Body of pancreas (tissue), 4 donors: ENCODE measurements around the gene SPHK2. TPM values are rescaled to one million over a fixed set of nuclear protein-coding genes. Genes with fewer than 3 reads are reported as not detected.
"Not testable (repeated sequence)": the region's sequence is repeated elsewhere in the genome, so short reads cannot be mapped to it uniquely, and the experiment has no call there.

ENCODE experiments used
- ATAC-seq: fragments of 150-250 bp; one replicate; pipeline ENCODE4 v1.9.1; 2016
- DNase-seq, 4 donors: peaks; one replicate each; pipeline ENCODE4 v3.0.0-alpha.2; 2019
- H3K27ac ChIP-seq, 4 donors: fragments of 200-600 bp; sonication (generic); 1 replicate in 3 of 4; 2 replicates in 1 of 4; pipeline versions ENCODE4 v1.5.1 to v1.6.1; 2016 to 2019; ENCODE audit warnings: mild to moderate bottlenecking in 1 of 4, mixed read lengths in 1 of 4, moderate library complexity in 1 of 4
- H3K27me3 ChIP-seq, 2 donors: fragments of 200-600 bp; sonication (generic); one replicate each; pipeline ENCODE4 v1.6.0; 2016; ENCODE audit warnings: mild to moderate bottlenecking in 1 of 2
- H3K36me3 ChIP-seq, 2 donors: fragments of 200-600 bp; sonication (generic); replicated peaks in 1 of 2; 2 replicates each; pipeline ENCODE4 v1.5.1; 2016; ENCODE audit warnings: low read depth in 2 of 2; ENCODE audit not compliant: insufficient read depth in 1 of 2
- H3K4me1 ChIP-seq: fragments of 200-600 bp; sonication (generic); one replicate; pipeline ENCODE4 v1.6.0; 2016
- H3K4me3 ChIP-seq, 2 donors: fragments of 200-600 bp; sonication (generic); 1 replicate in 1 of 2; 2 replicates in 1 of 2; pipeline ENCODE4 v1.5.1; 2016 to 2019
- H3K9me3 ChIP-seq, 3 donors: fragments of 200-600 bp; sonication (generic); 1 replicate in 2 of 3; 2 replicates in 1 of 3; pipeline ENCODE4 v1.5.1; 2016
- CTCF ChIP-seq, 7 experiments: fragments of 450-650 bp in 4 of 7; fragments of 200-600 bp in 3 of 7; sonication (generic) in 3 of 7; IDR thresholded peaks; one replicate each; pipeline ENCODE4 v1.5.1; 2016 to 2019; ENCODE audit warnings: antibody characterized with exemption in 7 of 7
- POLR2A ChIP-seq, 3 donors: fragments of 450-650 bp; IDR thresholded peaks; one replicate each; pipeline ENCODE4 v1.6.1; 2016; ENCODE audit warnings: antibody characterized with exemption in 3 of 3, mild to moderate bottlenecking in 2 of 3
- WGBS, 2 donors: methylation state at CpG; one replicate each; pipeline ENCODE4 v1.1.5; 2017; 5-methylcytosine and 5-hydroxymethylcytosine counted together
- intact Hi-C: fragments of 100-400 bp; cut with DNase I; formaldehyde crosslinking; loops from one replicate; pipeline ENCODE4 v1.15.1; 2023
- total RNA-seq, 2 donors: library from RNA; depleted of rRNA; stranded (reverse); fragments of >200 nt; gene quantifications; one replicate each; pipeline ENCODE4 v1.1.0, GENCODE V29; 2016

Gene SPHK2
- total RNA-seq, 2 donors from 2014 or later, result 8.3 to 37.6 TPM

GRCh38 chr19:48630296-48631063, 11.2 kb downstream of the SPHK2 start:
- peaks cover 33% of the 10 kb centered on the region for H3K4me1 ChIP-seq
- intact Hi-C loops, result no loop called here
- no peak overlapping the region for H3K4me3 ChIP-seq
- H3K9me3 ChIP-seq, result no peaks in the 10 kb centered on the region
- H3K27ac ChIP-seq, result peak overlapping the region in 3 of 4 donors; percentile 16 to 64 (median 22)
- H3K27me3 ChIP-seq, result no peaks in the 10 kb centered on the region
- TF ChIP-seq POLR2A (IDR thresholded peaks at IDR 0.05) (no peak), CTCF (IDR thresholded peaks at IDR 0.05) (no peak)
- DNase-seq, result peak in 3 of 4 donors; percentile 62 to 76 (median 65)
- no peak for ATAC-seq
- 59 to 89% methylated on average over 40 to 44 of the region's 47 CpGs for WGBS, 2 donors
- no peaks in the 10 kb centered on the region for H3K36me3 ChIP-seq

GRCh38 chr19:48631225-48631624, 11.9 kb downstream of the SPHK2 start:
- DNase-seq, result no peak
- no peaks in the 10 kb centered on the region for H3K36me3 ChIP-seq
- 78% methylated on average over 3 of the region's 3 CpGs; no CpG with 5 or more reads in 1 of the 2 donors for WGBS, 2 donors

GRCh38 chr19:48632286-48632685, 13.0 kb downstream of the SPHK2 start:
- WGBS, 2 donors, result 87 to 97% methylated on average over 11 of the region's 11 CpGs
- H3K9me3 ChIP-seq, ATAC-seq, DNase-seq, H3K27me3 ChIP-seq, H3K36me3 ChIP-seq, intact Hi-C loops, H3K4me3 ChIP-seq: not testable (repeated sequence)
- Histone ChIP-seq H3K4me1 (peaks cover 33% of the 10 kb centered on the region), H3K27ac (peak overlapping the region in 2 of 4 donors; percentile 95 to 98)

More at GRCh38 chr19:48631225-48631624, 11.9 kb downstream of the SPHK2 start:
- no peak for TF ChIP-seq POLR2A (IDR thresholded peaks at IDR 0.05)
- no peak for TF ChIP-seq CTCF (IDR thresholded peaks at IDR 0.05)
- H3K27ac ChIP-seq, result peak overlapping the region in 2 of 4 donors; percentile 22 to 64
- ATAC-seq, result no peak
- H3K27me3 ChIP-seq, result no peaks in the 10 kb centered on the region
- no peaks in the 10 kb centered on the region for H3K9me3 ChIP-seq
- H3K4me1 ChIP-seq, result peaks cover 33% of the 10 kb centered on the region
- H3K4me3 ChIP-seq, result no peak overlapping the region
- intact Hi-C loops, result no loop called here

- no peaks in the 10 kb centered on the region for H3K36me3 ChIP-seq
- H3K9me3 ChIP-seq, result no peaks in the 10 kb centered on the region
- intact Hi-C loops, result no loop called here
- peaks cover 33% of the 10 kb centered on the region for H3K4me1 ChIP-seq
- ATAC-seq (no peak), DNase-seq (no peak)
- TF ChIP-seq POLR2A (IDR thresholded peaks at IDR 0.05), result no peak
- no peak for TF ChIP-seq CTCF (IDR thresholded peaks at IDR 0.05)
- no peak overlapping the region for H3K4me3 ChIP-seq
- peak overlapping the region in 3 of 4 donors; percentile 95 to 98 (median 96) for H3K27ac ChIP-seq
- H3K27me3 ChIP-seq, result no peaks in the 10 kb centered on the region
Measured at GRCh38 chr19:48632692-48633147, 13.4 kb downstream of the SPHK2 start.

- Histone ChIP-seq H3K4me3 (no peak overlapping the region), H3K9me3 (no peaks in the 10 kb centered on the region), H3K27me3 (no peaks in the 10 kb centered on the region), H3K36me3 (no peaks in the 10 kb centered on the region), H3K4me1 (peaks cover 35% of the 10 kb centered on the region), H3K27ac (peak overlapping the region in 3 of 4 donors; percentile 95 to 98 (median 96))
- no peak for DNase-seq
- 38 to 56% methylated on average over 12 to 22 of the region's 22 CpGs for WGBS, 2 donors
- no peak for TF ChIP-seq POLR2A (IDR thresholded peaks at IDR 0.05)
- no peak for TF ChIP-seq CTCF (IDR thresholded peaks at IDR 0.05)
- ATAC-seq, result no peak
- intact Hi-C loops, result no loop called here
Measured at GRCh38 chr19:48633148-48634035, 14.1 kb downstream of the SPHK2 start.
